Upper lobe of left lung (tissue), 4 donors: ENCODE data around the gene WARS2.

Experiments used
- CTCF ChIP-seq, 6 experiments: fragments of 450-650 bp in 4 of 6; fragments of 200-600 bp in 2 of 6; sonication (generic) in 2 of 6; IDR thresholded peaks; one replicate each; pipeline ENCODE4 v1.5.1; 2016 to 2019; ENCODE audit warnings: antibody characterized with exemption in 6 of 6
- POLR2AphosphoS5 ChIP-seq, 2 donors: sonication (generic); formaldehyde crosslinking; IDR thresholded peaks; one replicate each; pipeline ENCODE4 v1.5.1; 2017; ENCODE audit warnings: antibody characterized with exemption in 2 of 2

GRCh38 chr1:119075614-119076013 is 64.8 kb downstream of the WARS2 start:
- no peak for TF ChIP-seq POLR2AphosphoS5 (IDR thresholded peaks at IDR 0.05)
- no peak for TF ChIP-seq CTCF (IDR thresholded peaks at IDR 0.05)
